Ishikawa (cell line): ENCODE data around the gene B4GALT5.

Source experiments
- CEBPB ChIP-seq: IDR thresholded peaks from 2 replicates; pipeline ENCODE4 v1.6.1; 2012
- EP300 ChIP-seq: IDR thresholded peaks from 2 replicates; pipeline ENCODE4 v1.6.1; 2012; ENCODE audit warnings: borderline replicate concordance
- NFIC ChIP-seq: IDR thresholded peaks from 2 replicates; pipeline ENCODE4 v1.6.1; 2012
- RAD21 ChIP-seq: IDR thresholded peaks from 2 replicates; pipeline ENCODE4 v1.6.1; 2012; ENCODE audit warnings: low read depth
- TAF1 ChIP-seq: IDR thresholded peaks from 2 replicates; pipeline ENCODE4 v1.6.1; 2012; ENCODE audit warnings: low read depth, mild to moderate bottlenecking

DNA sequence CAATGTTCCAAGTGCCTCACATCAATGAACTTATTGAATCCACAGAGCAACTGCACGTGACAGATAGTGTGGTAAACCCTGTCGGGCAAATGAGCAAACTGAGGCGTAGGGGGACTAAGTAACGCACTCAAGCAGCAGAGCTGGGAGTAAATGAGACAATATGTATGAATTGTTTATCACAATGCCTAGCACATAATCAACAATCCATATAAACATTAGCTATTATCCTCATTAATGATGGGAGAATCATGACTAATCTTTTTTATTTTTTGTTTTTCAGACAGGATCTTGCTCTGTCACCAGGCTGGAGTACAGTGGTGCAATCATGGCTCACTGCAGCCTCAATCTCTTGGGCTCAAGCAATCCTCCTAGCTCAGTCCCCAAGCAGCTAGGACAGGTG, 43.9 kb upstream of the B4GALT5 start:
- no peak for TF ChIP-seq NFIC
- TF ChIP-seq EP300, result no peak
- TF ChIP-seq TAF1, result no peak
- no peak for TF ChIP-seq RAD21
- TF ChIP-seq CEBPB, result no peak
